A673 (cell line): ENCODE results near the gene TMEM233. TPM values are rescaled to one million over a fixed set of nuclear protein-coding genes. Genes with fewer than 3 reads are reported as not detected.

ENCODE experiments used
- BruUV-seq: library from RNA; stranded (reverse); fragments of 400-500 nt; replicated peaks from 2 replicates; lab custom pipeline; 2021; lab: Mats Ljungman, UMichigan
- CTCF ChIA-PET: fragments of 300-600 bp; sonication (Branson Sonifier 250); formaldehyde crosslinking; loops from one replicate; lab custom pipeline; 2022; ENCODE audit warnings: antibody characterized with exemption; lab: Charles Lee
- POLR2A ChIA-PET: fragments of 300-600 bp; sonication (Branson Sonifier 250); formaldehyde crosslinking; loops from one replicate; lab custom pipeline; 2022; ENCODE audit warnings: antibody characterized with exemption; ENCODE audit not compliant: low non-redundant PET; lab: Charles Lee
- DNase-seq: peaks from one replicate; pipeline ENCODE4 v3.0.0-alpha.2; 2015; ENCODE audit warnings: low spot score
- H3K27ac ChIP-seq: fragments of 200-600 bp; sonication (generic); 2 replicates; pipeline ENCODE4 v1.5.1; 2016; ENCODE audit warnings: mixed run types, low read depth, mild to moderate bottlenecking, mixed read lengths, antibody characterized with exemption, low read length; ENCODE audit not compliant: poor library complexity, severe bottlenecking
- H3K27me3 ChIP-seq: fragments of 200-600 bp; sonication (generic); replicated peaks from 2 replicates; pipeline ENCODE4 v1.6.1; 2017; ENCODE audit warnings: mixed run types, low read depth, mild to moderate bottlenecking, mixed read lengths, antibody characterized with exemption, low read length; ENCODE audit not compliant: insufficient read depth, poor library complexity
- H3K36me3 ChIP-seq: fragments of 200-600 bp; sonication (generic); 2 replicates; pipeline ENCODE4 v1.6.1; 2016; ENCODE audit warnings: mixed run types, mild to moderate bottlenecking, mixed read lengths, antibody characterized with exemption, low read length; ENCODE audit not compliant: insufficient read depth, poor library complexity, severe bottlenecking
- H3K4me1 ChIP-seq: fragments of 200-600 bp; sonication (generic); 2 replicates; pipeline ENCODE4 v1.6.1; 2017; ENCODE audit warnings: mixed run types, mild to moderate bottlenecking, mixed read lengths, antibody characterized with exemption, low read length; ENCODE audit not compliant: insufficient read depth, poor library complexity, severe bottlenecking
- H3K4me3 ChIP-seq: fragments of 200-600 bp; sonication (generic); 2 replicates; pipeline ENCODE4 v1.5.1; 2016; ENCODE audit warnings: low read depth, mixed run types, mild to moderate bottlenecking, mixed read lengths, low read length; ENCODE audit not compliant: poor library complexity, severe bottlenecking
- H3K9me3 ChIP-seq: fragments of 200-600 bp; sonication (generic); 2 replicates; pipeline ENCODE4 v1.6.1; 2016; ENCODE audit warnings: mixed run types, low read depth, mild to moderate bottlenecking, mixed read lengths, antibody characterized with exemption, low read length; ENCODE audit not compliant: poor library complexity, severe bottlenecking
- EZH2 ChIP-seq: fragments of 200-600 bp; sonication (generic); IDR thresholded peaks from 2 replicates; pipeline ENCODE4 v1.6.1; 2017; ENCODE audit warnings: borderline replicate concordance, low read depth, mild to moderate bottlenecking, mixed read lengths, antibody characterized with exemption, low read length; ENCODE audit not compliant: poor library complexity, severe bottlenecking
- intact Hi-C: fragments of 100-400 bp; cut with micrococcal nuclease; formaldehyde crosslinking; loops from one replicate; pipeline ENCODE4 v1.10.0; 2022; ENCODE audit not compliant: unreplicated experiment
- total RNA-seq: library from RNA; stranded (reverse); gene quantifications from 2 replicates; pipeline ENCODE4 v1.2.3, GENCODE V29; 2021
- TF ChIP-seq, protein P1 (sequence below): fragments of 300-800, 200-600 bp; sonication (generic); conservative IDR thresholded peaks from 2 replicates; pipeline ENCODE4 v1.5.1; 2017; ENCODE audit warnings: low read depth, mild to moderate bottlenecking, antibody characterized with exemption, low read length, moderate library complexity, mixed read lengths

Gene TMEM233
- total RNA-seq, 1 experiment from 2014 or later = 10.7 TPM

DNA sequence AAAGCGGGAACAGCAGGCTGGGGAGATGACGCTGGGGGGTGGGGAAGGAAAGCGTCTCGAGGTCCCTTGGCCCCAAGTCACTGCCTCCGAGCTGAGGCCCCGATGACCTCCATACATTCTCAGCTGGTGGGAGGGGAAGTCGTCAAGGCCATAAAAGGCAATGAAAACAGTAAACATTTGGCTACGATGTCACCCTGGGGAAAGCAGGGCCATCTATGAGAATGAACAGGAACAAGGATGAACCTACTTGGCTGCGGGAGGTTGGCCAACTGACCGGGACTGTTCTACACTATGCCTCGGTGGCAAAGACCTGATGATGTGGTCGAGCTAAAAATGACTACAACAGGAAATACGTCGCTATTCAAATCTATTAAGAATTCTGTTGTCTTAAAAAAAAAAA is 93.8 kb downstream of the TMEM233 start:
- H3K27me3 ChIP-seq = no peaks in the 10 kb centered on the region
- no peak for DNase-seq
- H3K9me3 ChIP-seq = no peaks in the 10 kb centered on the region
- H3K27ac ChIP-seq = no peak overlapping the region
- POLR2A ChIA-PET = no interaction called here
- peaks cover 16% of the 10 kb centered on the region for H3K36me3 ChIP-seq
- intact Hi-C loops = no loop called here
- peaks cover 6% of the 10 kb centered on the region for H3K4me1 ChIP-seq
- no TSS peak for BruUV-seq
- no peak overlapping the region for H3K4me3 ChIP-seq
- TF ChIP-seq EZH2 = no peak
- TF ChIP-seq, protein P1, sequence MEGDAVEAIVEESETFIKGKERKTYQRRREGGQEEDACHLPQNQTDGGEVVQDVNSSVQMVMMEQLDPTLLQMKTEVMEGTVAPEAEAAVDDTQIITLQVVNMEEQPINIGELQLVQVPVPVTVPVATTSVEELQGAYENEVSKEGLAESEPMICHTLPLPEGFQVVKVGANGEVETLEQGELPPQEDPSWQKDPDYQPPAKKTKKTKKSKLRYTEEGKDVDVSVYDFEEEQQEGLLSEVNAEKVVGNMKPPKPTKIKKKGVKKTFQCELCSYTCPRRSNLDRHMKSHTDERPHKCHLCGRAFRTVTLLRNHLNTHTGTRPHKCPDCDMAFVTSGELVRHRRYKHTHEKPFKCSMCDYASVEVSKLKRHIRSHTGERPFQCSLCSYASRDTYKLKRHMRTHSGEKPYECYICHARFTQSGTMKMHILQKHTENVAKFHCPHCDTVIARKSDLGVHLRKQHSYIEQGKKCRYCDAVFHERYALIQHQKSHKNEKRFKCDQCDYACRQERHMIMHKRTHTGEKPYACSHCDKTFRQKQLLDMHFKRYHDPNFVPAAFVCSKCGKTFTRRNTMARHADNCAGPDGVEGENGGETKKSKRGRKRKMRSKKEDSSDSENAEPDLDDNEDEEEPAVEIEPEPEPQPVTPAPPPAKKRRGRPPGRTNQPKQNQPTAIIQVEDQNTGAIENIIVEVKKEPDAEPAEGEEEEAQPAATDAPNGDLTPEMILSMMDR = no peak
- CTCF ChIA-PET = no interaction called here

DNA sequence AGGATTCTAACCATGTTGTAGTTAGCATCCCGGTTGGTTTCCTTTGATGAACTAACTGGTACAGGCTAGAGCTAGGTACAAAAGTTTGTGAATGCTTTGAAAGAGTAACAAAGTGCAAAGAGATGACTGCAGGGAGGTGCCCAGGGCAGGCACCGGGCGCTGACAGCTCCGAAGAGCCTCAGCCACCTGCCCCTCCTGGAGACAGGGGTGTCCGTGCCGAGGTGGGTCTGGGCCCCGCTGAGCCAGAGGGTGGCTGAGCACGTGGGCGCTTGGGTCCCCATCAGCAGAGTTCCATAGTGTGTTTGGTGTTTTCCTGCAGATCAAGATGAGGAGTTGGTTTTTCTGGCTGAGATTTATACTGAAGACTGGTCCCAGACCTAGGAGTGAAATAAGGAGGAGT is 94.3 kb downstream of the TMEM233 start:
- Histone ChIP-seq H3K27ac (no peak overlapping the region), H3K4me3 (no peak overlapping the region), H3K4me1 (peaks cover 11% of the 10 kb centered on the region), H3K36me3 (peaks cover 16% of the 10 kb centered on the region), H3K9me3 (no peaks in the 10 kb centered on the region), H3K27me3 (no peaks in the 10 kb centered on the region)
- ChIA-PET POLR2A (no interaction called here), CTCF (no interaction called here)
- DNase-seq = no peak
- no peak for TF ChIP-seq EZH2
- TF ChIP-seq, protein P1 = no peak
- intact Hi-C loops = no loop called here
- BruUV-seq = no TSS peak

DNA sequence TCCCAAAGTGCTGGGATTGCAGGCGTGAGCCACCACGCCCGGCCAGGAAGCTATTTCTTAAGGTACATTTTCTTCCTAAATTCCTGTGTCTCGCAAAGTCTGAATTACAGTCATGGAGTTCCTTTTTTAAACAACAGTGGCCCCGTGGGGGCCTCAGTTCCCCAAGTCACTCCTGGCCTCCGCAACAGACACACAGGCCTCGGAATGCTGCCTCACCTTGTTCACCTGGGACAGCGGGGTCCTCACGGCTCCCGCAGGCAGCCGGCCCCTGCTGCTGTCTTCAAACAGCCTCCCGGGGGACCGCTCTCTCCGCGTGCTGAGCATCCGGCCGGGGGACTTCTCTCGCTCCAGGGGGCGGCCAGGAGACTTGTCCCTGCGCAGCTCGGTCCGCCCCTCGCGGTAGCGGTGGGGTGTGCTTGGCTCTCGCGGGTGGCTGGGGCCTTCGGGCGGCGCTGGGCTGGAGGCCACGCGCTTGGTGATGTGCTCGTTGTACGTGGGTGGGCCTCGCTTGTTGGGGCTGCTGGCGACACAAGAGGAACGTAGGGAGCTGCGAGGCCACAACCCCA is 96.4 kb downstream of the TMEM233 start:
- intact Hi-C loops = no loop called here
- no peak for TF ChIP-seq EZH2
- TF ChIP-seq, protein P1 = no peak
- DNase-seq = no peak
- H3K4me1 ChIP-seq = peaks cover 26% of the 10 kb centered on the region
- no TSS peak for BruUV-seq
- no peaks in the 10 kb centered on the region for H3K9me3 ChIP-seq
- H3K36me3 ChIP-seq = peaks cover 16% of the 10 kb centered on the region
- no peaks in the 10 kb centered on the region for H3K27me3 ChIP-seq
- H3K4me3 ChIP-seq = no peak overlapping the region
- no peak overlapping the region for H3K27ac ChIP-seq
- ChIA-PET POLR2A (no interaction called here), CTCF (no interaction called here)
